Ovary (tissue), 3 donors: ENCODE measurements around the gene NSF.

Experiments
- POLR2A ChIP-seq: fragments of 450-650 bp; IDR thresholded peaks from one replicate; pipeline ENCODE4 v1.6.1; 2017; ENCODE audit warnings: antibody characterized with exemption, mild to moderate bottlenecking, moderate library complexity
- TF ChIP-seq, protein P1 (sequence below), 3 donors: fragments of 450-650 bp in 2 of 3; fragments of 200-600 bp in 1 of 3; IDR thresholded peaks; one replicate each; pipeline versions ENCODE4 v1.5.1 to v1.8.0; 2016 to 2022; ENCODE audit warnings: antibody characterized with exemption in 3 of 3, mild to moderate bottlenecking in 1 of 3
- donor health status: DM: no; HTN: no; CAD: no.

GRCh38 chr17:46782250-46782953 lies 191.9 kb downstream of the NSF start:
- TF ChIP-seq POLR2A: no peak
- TF ChIP-seq, protein P1, sequence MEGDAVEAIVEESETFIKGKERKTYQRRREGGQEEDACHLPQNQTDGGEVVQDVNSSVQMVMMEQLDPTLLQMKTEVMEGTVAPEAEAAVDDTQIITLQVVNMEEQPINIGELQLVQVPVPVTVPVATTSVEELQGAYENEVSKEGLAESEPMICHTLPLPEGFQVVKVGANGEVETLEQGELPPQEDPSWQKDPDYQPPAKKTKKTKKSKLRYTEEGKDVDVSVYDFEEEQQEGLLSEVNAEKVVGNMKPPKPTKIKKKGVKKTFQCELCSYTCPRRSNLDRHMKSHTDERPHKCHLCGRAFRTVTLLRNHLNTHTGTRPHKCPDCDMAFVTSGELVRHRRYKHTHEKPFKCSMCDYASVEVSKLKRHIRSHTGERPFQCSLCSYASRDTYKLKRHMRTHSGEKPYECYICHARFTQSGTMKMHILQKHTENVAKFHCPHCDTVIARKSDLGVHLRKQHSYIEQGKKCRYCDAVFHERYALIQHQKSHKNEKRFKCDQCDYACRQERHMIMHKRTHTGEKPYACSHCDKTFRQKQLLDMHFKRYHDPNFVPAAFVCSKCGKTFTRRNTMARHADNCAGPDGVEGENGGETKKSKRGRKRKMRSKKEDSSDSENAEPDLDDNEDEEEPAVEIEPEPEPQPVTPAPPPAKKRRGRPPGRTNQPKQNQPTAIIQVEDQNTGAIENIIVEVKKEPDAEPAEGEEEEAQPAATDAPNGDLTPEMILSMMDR (IDR thresholded peaks at IDR 0.05): no peak
